Hepatocyte (in vitro differentiated cells): ENCODE data around the gene PTPRO.

Experiments
- EZH2 ChIP-seq: fragments of 200-600 bp; sonication (generic); IDR thresholded peaks from 2 replicates; pipeline ENCODE4 v1.6.1; 2016; ENCODE audit warnings: antibody characterized with exemption, mild to moderate bottlenecking, borderline replicate concordance
- TF ChIP-seq, protein P1 (sequence below): fragments of 200-600 bp; sonication (generic); IDR thresholded peaks from 2 replicates; pipeline ENCODE4 v1.5.1; 2016; ENCODE audit warnings: antibody characterized with exemption, mild to moderate bottlenecking; ENCODE audit not compliant: poor library complexity

DNA sequence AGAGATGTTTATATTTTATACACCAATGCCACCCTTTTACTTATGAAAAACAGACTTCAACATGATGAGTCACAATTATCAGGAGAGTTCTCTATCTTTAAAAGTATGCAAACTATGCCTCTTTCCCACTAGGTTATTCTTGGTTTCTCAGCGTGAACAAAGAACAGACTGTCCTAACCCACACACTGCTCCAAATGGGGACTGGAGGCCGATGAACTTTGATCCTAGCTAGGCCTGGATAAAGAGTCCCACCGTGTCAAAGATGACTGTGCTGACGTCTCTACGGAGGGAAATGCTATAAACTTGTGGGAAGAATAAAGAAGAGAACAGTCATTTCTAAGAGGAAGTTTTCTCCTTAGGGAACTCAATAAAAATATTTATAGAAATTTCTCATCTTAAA lies 306.8 kb downstream of the PTPRO start:
- TF ChIP-seq, protein P1, sequence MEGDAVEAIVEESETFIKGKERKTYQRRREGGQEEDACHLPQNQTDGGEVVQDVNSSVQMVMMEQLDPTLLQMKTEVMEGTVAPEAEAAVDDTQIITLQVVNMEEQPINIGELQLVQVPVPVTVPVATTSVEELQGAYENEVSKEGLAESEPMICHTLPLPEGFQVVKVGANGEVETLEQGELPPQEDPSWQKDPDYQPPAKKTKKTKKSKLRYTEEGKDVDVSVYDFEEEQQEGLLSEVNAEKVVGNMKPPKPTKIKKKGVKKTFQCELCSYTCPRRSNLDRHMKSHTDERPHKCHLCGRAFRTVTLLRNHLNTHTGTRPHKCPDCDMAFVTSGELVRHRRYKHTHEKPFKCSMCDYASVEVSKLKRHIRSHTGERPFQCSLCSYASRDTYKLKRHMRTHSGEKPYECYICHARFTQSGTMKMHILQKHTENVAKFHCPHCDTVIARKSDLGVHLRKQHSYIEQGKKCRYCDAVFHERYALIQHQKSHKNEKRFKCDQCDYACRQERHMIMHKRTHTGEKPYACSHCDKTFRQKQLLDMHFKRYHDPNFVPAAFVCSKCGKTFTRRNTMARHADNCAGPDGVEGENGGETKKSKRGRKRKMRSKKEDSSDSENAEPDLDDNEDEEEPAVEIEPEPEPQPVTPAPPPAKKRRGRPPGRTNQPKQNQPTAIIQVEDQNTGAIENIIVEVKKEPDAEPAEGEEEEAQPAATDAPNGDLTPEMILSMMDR, result no peak
- no peak for TF ChIP-seq EZH2
